Astrocyte (in vitro differentiated cells and primary cell): ENCODE results near the gene CD7. TPM values are rescaled to one million over a fixed set of nuclear protein-coding genes. Genes with fewer than 3 reads are reported as not detected.

Source experiments
- DNase-seq: peaks from one replicate; pipeline ENCODE4 v3.0.0-alpha.2; 2010; ENCODE audit warnings: low read depth
- FAIRE-seq: peaks from 2 replicates; lab custom pipeline; 2011; peaks lifted over from hg19 to GRCh38; lab: Jason Lieb, UNC
- H2AFZ ChIP-seq: 2 replicates; pipeline ENCODE4 v1.6.0; 2012; ENCODE audit warnings: low read depth, low read length, inconsistent platforms
- H3K27ac ChIP-seq: 2 replicates; pipeline ENCODE4 v1.5.1; 2011; ENCODE audit warnings: low read depth, low read length, inconsistent platforms
- H3K27me3 ChIP-seq: 2 replicates; pipeline ENCODE4 v1.6.0; 2011; ENCODE audit warnings: low read length, inconsistent platforms; ENCODE audit not compliant: insufficient read depth
- H3K36me3 ChIP-seq: 2 replicates; pipeline ENCODE4 v1.5.1; 2011; ENCODE audit warnings: low read length, inconsistent platforms; ENCODE audit not compliant: insufficient read depth
- H3K4me1 ChIP-seq: 2 replicates; pipeline ENCODE4 v1.5.1; 2011; ENCODE audit warnings: low read length, inconsistent platforms; ENCODE audit not compliant: insufficient read depth
- H3K4me2 ChIP-seq: 2 replicates; pipeline ENCODE4 v1.6.0; 2012; ENCODE audit warnings: low read length, inconsistent platforms
- H3K4me3 ChIP-seq: 2 replicates; pipeline ENCODE4 v1.5.1; 2011; ENCODE audit warnings: low read depth, mild to moderate bottlenecking, low read length, inconsistent platforms; ENCODE audit not compliant: insufficient read depth
- H3K79me2 ChIP-seq: 2 replicates; pipeline ENCODE4 v1.6.0; 2012; ENCODE audit warnings: mild to moderate bottlenecking, low read length, inconsistent platforms; ENCODE audit not compliant: insufficient read depth
- H3K9ac ChIP-seq: 2 replicates; pipeline ENCODE4 v1.6.0; 2012; ENCODE audit warnings: mild to moderate bottlenecking, low read length, inconsistent platforms
- H3K9me3 ChIP-seq: 2 replicates; pipeline ENCODE4 v1.5.1; 2012; ENCODE audit warnings: low read depth, mild to moderate bottlenecking, low read length, inconsistent platforms; ENCODE audit not compliant: insufficient read depth
- H4K20me1 ChIP-seq: 2 replicates; pipeline ENCODE4 v1.6.0; 2012; ENCODE audit warnings: low read length, inconsistent platforms; ENCODE audit not compliant: insufficient read depth
- H3K27ac Mint-ChIP-seq: one replicate; pipeline ENCODE4 v1.8.0; 2021; ENCODE audit warnings: mild to moderate bottlenecking, mixed read lengths; ENCODE audit not compliant: unreplicated experiment
- H3K27me3 Mint-ChIP-seq: one replicate; pipeline ENCODE4 v1.8.0; 2021; ENCODE audit warnings: low read depth, mixed read lengths; ENCODE audit not compliant: unreplicated experiment
- H3K36me3 Mint-ChIP-seq: one replicate; pipeline ENCODE4 v1.8.0; 2021; ENCODE audit warnings: low read depth, mixed read lengths; ENCODE audit not compliant: unreplicated experiment
- H3K4me1 Mint-ChIP-seq: one replicate; pipeline ENCODE4 v1.8.0; 2021; ENCODE audit warnings: low read depth, mixed read lengths; ENCODE audit not compliant: unreplicated experiment
- H3K4me3 Mint-ChIP-seq: one replicate; pipeline ENCODE4 v1.8.0; 2021; ENCODE audit warnings: mild to moderate bottlenecking, moderate library complexity, mixed read lengths; ENCODE audit not compliant: unreplicated experiment
- H3K9me3 Mint-ChIP-seq: one replicate; pipeline ENCODE4 v1.8.0; 2021; ENCODE audit warnings: mild to moderate bottlenecking, mixed read lengths; ENCODE audit not compliant: unreplicated experiment
- EZH2 ChIP-seq: IDR thresholded peaks from 2 replicates; pipeline ENCODE4 v1.6.1; 2012; ENCODE audit warnings: mild to moderate bottlenecking, low read length, inconsistent platforms; ENCODE audit not compliant: insufficient read depth
- total RNA-seq: library from RNA; stranded (reverse); gene quantifications from 2 replicates; pipeline ENCODE4 v1.2.1, GENCODE V29; 2021
- TF ChIP-seq, protein P1 (sequence below): IDR thresholded peaks from 2 replicates; pipeline ENCODE4 v1.5.1; 2011; ENCODE audit warnings: low read depth, mild to moderate bottlenecking, inconsistent platforms, low read length, moderate library complexity; ENCODE audit not compliant: insufficient read depth

Gene CD7
- total RNA-seq, 1 donor from 2014 or later, result 0.18 TPM

DNA sequence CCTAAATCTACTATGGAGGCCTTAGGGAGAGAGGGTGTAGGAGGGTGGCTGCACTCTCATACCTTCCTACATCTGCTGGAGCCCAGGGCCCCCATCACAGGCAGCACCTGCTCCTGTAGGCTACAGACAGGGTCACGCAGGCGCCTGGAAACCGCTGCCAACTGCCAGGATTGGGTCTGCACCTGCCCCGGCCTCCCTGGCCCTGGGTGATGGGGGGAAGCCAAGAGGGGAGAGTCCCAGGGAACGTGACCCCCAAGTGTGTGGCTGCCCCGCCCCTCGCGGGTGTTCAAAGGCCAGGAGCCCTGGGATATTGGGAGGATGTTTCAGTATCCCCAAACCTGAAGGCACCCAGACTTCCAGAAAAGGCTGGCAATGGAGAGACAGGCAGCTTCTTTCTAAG, 36.1 kb upstream of the CD7 start:
- no peak for DNase-seq
- H3K36me3 ChIP-seq, result no peaks in the 10 kb centered on the region
- H3K27ac ChIP-seq, result no peak overlapping the region
- H3K9ac ChIP-seq, result no peak overlapping the region
- peaks cover 3% of the 10 kb centered on the region for H4K20me1 ChIP-seq
- TF ChIP-seq EZH2, result no peak
- TF ChIP-seq, protein P1, sequence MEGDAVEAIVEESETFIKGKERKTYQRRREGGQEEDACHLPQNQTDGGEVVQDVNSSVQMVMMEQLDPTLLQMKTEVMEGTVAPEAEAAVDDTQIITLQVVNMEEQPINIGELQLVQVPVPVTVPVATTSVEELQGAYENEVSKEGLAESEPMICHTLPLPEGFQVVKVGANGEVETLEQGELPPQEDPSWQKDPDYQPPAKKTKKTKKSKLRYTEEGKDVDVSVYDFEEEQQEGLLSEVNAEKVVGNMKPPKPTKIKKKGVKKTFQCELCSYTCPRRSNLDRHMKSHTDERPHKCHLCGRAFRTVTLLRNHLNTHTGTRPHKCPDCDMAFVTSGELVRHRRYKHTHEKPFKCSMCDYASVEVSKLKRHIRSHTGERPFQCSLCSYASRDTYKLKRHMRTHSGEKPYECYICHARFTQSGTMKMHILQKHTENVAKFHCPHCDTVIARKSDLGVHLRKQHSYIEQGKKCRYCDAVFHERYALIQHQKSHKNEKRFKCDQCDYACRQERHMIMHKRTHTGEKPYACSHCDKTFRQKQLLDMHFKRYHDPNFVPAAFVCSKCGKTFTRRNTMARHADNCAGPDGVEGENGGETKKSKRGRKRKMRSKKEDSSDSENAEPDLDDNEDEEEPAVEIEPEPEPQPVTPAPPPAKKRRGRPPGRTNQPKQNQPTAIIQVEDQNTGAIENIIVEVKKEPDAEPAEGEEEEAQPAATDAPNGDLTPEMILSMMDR, result no peak
- no peak for FAIRE-seq
- no peaks in the 10 kb centered on the region for H3K79me2 ChIP-seq
- H3K27me3 Mint-ChIP-seq, result peaks cover 41% of the 10 kb centered on the region
- no peak overlapping the region for H3K4me3 Mint-ChIP-seq
- peaks cover 10% of the 10 kb centered on the region for H3K4me1 ChIP-seq
- H3K9me3 ChIP-seq, result no peaks in the 10 kb centered on the region
- H3K27me3 ChIP-seq, result peaks cover 8% of the 10 kb centered on the region
- peaks cover 1% of the 10 kb centered on the region for H3K36me3 Mint-ChIP-seq
- no peak overlapping the region for H2AFZ ChIP-seq
- H3K4me2 ChIP-seq, result no peak overlapping the region
- H3K27ac Mint-ChIP-seq, result no peak overlapping the region
- H3K9me3 Mint-ChIP-seq, result no peaks in the 10 kb centered on the region
- H3K4me1 Mint-ChIP-seq, result peaks cover 3% of the 10 kb centered on the region
- H3K4me3 ChIP-seq, result no peak overlapping the region

DNA sequence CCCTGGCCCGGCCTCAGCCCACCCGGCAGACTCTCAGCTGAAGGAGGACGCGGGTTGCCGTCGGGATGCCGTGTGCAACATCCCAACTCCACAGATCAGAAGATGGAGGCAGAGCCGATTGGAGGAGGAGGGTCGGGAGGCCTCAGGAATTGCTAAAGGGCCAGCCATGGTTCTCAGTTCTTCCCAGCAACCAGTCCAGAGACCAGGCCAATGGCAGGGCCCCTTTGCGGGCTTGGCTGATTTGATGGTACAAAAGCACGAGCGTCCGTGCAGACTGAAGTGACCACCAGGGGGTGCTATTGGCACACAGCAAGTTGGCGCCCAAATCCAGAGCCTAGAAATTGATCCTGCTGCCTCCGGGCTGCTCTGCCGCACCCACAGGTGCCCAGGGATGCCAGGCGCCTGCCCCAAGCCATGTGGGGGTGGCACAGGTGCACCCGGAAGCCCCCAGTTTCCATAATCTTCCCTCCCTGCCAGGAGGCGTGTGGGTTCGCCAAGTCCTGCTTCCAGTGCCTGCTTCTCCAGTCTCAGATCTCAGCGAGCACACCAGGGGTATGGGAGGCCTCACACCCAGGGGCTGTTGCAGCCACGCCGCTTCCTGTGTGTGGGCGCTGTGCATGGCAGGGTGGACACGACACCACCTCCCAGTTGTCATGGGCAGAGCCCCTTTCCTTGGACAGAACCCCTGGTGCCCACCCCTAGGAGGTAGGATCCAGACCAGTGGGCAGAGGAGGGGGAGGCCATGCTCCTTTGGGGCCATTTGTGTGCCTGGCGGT, 34.5 kb upstream of the CD7 start:
- Histone ChIP-seq H2AFZ (peak overlapping the region; percentile 46), H3K36me3 (no peaks in the 10 kb centered on the region), H3K4me3 (no peak overlapping the region), H3K9ac (no peak overlapping the region), H3K79me2 (no peaks in the 10 kb centered on the region), H3K4me2 (no peak overlapping the region), H3K9me3 (no peaks in the 10 kb centered on the region), H3K27me3 (peaks cover 9% of the 10 kb centered on the region), H3K27ac (no peak overlapping the region), H4K20me1 (peaks cover 3% of the 10 kb centered on the region), H3K4me1 (peaks cover 10% of the 10 kb centered on the region)
- Mint-ChIP-seq H3K36me3 (peaks cover 1% of the 10 kb centered on the region), H3K4me1 (peaks cover 3% of the 10 kb centered on the region), H3K27me3 (peaks cover 38% of the 10 kb centered on the region), H3K9me3 (no peaks in the 10 kb centered on the region), H3K27ac (no peak overlapping the region), H3K4me3 (no peak overlapping the region)
- FAIRE-seq (no peak), DNase-seq (peak; percentile 58)
- TF ChIP-seq, protein P1, result peak; percentile 83
- TF ChIP-seq EZH2, result no peak

DNA sequence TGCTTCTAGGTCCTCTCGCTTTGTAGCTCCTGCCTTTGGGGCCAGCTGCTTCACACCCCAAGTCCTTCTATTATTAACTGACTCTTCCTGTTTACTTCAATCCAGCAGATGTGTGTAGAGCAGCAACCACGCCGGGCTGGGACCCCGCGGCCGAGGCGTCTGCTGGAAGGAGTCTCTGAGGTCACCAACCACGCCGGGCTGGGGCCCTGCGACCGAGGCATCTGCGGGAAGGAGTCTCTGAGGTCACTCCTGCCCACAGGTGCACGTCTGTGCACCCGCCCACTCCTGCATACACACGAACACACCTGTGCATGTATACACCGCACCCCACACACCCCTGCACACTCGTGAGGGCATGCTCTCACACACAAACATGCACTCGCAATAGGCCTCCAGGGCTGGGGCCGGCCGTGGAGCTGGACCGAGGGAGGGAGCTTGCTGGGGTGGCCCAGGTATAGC, 33.9 kb upstream of the CD7 start:
- peaks cover 9% of the 10 kb centered on the region for H3K4me1 ChIP-seq
- Mint-ChIP-seq H3K27ac (no peak overlapping the region), H3K27me3 (peaks cover 39% of the 10 kb centered on the region), H3K36me3 (peaks cover 1% of the 10 kb centered on the region), H3K4me3 (no peak overlapping the region), H3K9me3 (no peaks in the 10 kb centered on the region), H3K4me1 (peaks cover 3% of the 10 kb centered on the region)
- no peaks in the 10 kb centered on the region for H3K36me3 ChIP-seq
- DNase-seq (no peak), FAIRE-seq (no peak)
- H3K79me2 ChIP-seq, result no peaks in the 10 kb centered on the region
- H3K9ac ChIP-seq, result no peak overlapping the region
- no peaks in the 10 kb centered on the region for H3K9me3 ChIP-seq
- H3K4me3 ChIP-seq, result no peak overlapping the region
- no peak overlapping the region for H3K4me2 ChIP-seq
- peaks cover 9% of the 10 kb centered on the region for H3K27me3 ChIP-seq
- no peak overlapping the region for H2AFZ ChIP-seq
- TF ChIP-seq, protein P1, result no peak
- no peak for TF ChIP-seq EZH2
- H4K20me1 ChIP-seq, result peaks cover 3% of the 10 kb centered on the region
- H3K27ac ChIP-seq, result no peak overlapping the region
